Measurements from ENCODE around the gene STAG3. TPM values are rescaled to one million over a fixed set of nuclear protein-coding genes. Genes with fewer than 3 reads are reported as not detected.
"Not testable (repeated sequence)": the region's sequence is repeated elsewhere in the genome, so short reads cannot be mapped to it uniquely, and the experiment has no call there.

The STAG3 gene
- total RNA-seq, 2 donors from 2014 or later = 13.7 to 24.4 TPM

DNA sequence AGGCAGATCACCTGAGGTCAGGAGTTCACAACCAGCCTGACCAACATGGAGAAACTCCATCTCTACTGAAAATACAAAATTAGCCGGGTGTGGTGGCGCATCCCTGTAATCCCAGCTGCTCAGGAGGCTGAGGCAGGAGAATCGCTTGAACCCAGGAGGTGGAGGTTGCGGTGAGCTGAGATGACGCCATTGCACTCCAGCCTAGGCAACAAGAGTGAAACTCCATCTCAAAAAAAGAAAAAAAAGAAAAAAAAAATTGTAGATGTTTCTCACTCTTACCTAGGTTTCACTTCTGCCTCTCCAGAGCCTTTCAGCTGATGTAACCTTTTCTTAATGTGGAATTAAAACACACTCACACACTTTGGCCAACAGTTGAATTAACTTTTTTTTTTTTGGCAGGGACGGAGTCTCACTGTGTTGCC is 18.2 kb downstream of the STAG3 start:
- not testable (repeated sequence) for H3K27ac Mint-ChIP-seq; H3K4me3 Mint-ChIP-seq; H3K9me3 Mint-ChIP-seq; H3K36me3 Mint-ChIP-seq; DNase-seq (ENCODE audit: low spot score); H3K4me1 Mint-ChIP-seq (ENCODE audit: low read depth in 2 of 2); ATAC-seq; H3K27me3 Mint-ChIP-seq

DNA sequence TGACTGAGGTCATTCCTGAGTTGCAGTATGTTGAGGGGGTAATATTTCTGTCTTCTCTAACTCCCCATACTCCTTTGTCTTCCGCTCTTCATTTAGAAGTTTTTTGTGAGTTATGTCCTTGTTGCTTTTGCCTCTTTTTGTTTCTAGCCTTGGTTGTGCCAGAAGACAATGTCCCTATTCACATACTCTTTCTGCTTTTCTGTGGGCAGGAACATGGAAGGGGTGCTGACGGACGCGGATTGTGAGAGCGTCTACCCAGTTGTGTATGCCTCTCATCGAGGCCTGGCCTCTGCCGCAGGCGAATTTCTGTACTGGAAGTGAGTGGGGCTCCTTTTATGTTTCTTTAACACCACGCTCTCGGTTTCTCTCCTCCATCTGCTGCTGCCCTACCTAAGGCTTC is 20.5 kb downstream of the STAG3 start:
- Mint-ChIP-seq H3K4me1 (ENCODE audit: low read depth in 2 of 2) (no peaks in the 10 kb centered on the region), H3K4me3 (no peak overlapping the region), H3K27ac (peak overlapping the region in 1 of 2 donors; percentile 27), H3K36me3 (no peaks in the 10 kb centered on the region), H3K9me3 (no peaks in the 10 kb centered on the region), H3K27me3 (peaks cover 2 to 8% of the 10 kb centered on the region in 2 donors)
- DNase-seq (ENCODE audit: low spot score) (no peak), ATAC-seq (no peak)

DNA sequence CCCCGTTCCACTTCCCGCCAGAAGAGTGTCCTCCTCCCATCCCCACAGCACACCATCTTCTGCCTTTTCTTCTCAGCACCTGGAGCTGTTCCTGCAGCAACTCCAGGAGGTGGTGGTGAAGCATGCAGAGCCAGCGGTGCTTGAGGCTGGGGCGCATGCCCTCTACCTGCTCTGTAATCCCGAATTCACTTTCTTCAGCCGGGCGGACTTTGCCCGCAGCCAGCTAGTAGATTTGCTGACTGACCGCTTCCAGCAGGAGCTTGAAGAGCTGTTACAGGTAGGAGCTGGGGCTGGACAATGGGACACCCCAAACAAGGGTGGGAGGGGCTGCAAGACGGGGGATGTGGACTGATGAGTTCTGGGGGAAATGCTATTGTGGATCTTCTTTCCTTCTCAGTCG is 23.0 kb downstream of the STAG3 start:
- H3K36me3 Mint-ChIP-seq = no peaks in the 10 kb centered on the region
- no peak overlapping the region for H3K4me3 Mint-ChIP-seq
- DNase-seq (ENCODE audit: low spot score) (no peak), ATAC-seq (no peak)
- no peaks in the 10 kb centered on the region for H3K9me3 Mint-ChIP-seq
- peaks cover 2 to 8% of the 10 kb centered on the region in 2 donors for H3K27me3 Mint-ChIP-seq
- no peak overlapping the region for H3K27ac Mint-ChIP-seq
- no peaks in the 10 kb centered on the region for H3K4me1 Mint-ChIP-seq (ENCODE audit: low read depth in 2 of 2)

DNA sequence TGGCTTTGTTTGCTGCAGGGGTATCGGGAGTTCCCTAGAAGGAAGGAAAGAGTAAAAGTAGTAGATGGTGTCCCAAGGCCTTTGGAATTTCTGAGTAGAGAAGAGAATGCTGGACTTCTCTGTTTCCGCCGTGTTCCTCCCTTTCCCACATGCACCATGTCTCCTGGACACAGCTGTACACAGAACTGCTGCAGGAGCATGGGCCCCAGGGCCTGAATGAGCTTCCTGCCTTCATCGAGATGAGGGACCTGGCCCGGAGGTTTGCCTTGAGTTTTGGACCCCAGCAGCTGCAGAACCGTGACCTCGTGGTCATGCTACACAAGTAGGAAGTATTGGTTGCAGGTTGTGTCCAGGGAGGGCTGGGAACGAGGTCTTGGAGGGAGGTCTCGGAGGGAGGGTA is 26.7 kb downstream of the STAG3 start:
- H3K4me3 Mint-ChIP-seq = no peak overlapping the region
- DNase-seq (ENCODE audit: low spot score) (no peak), ATAC-seq (no peak)
- H3K4me1 Mint-ChIP-seq (ENCODE audit: low read depth in 2 of 2) = peaks cover 16 to 19% of the 10 kb centered on the region in 2 donors
- H3K36me3 Mint-ChIP-seq = peaks cover 6% of the 10 kb centered on the region
- peaks cover 4% of the 10 kb centered on the region for H3K9me3 Mint-ChIP-seq
- peak overlapping the region in 1 of 2 donors; percentile 50 for H3K27ac Mint-ChIP-seq
- no peaks in the 10 kb centered on the region for H3K27me3 Mint-ChIP-seq

DNA sequence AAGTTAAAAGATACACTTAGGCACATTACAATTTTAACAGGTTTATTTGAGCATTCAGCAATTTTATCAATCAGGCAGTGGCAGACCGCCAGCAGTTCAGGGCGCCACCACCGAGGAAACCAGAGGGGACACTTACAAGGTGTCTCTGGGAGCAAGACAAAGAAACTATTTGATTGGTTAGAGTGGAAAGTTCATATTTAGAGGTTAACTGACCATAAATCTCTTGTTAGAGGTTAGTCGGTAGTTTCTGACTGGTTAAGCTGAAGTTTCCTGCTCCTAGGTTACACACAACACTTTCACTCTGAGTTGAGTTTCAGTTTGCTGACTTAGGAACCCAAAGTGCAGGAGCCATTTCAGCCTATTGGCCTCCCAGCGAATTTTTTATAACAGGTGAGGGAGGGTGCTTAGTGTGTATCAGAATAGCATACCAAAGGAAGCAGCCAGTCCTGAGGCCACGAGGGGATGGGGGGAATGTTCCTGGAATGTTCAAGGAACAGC is 31.2 kb downstream of the STAG3 start:
- peaks cover 0 to 4% of the 10 kb centered on the region in 2 donors for H3K27me3 Mint-ChIP-seq
- DNase-seq (ENCODE audit: low spot score) (no peak), ATAC-seq (peak; percentile 88 to 89)
- H3K27ac Mint-ChIP-seq = peak overlapping the region; percentile 58 to 93
- peaks cover 40 to 42% of the 10 kb centered on the region in 2 donors for H3K4me1 Mint-ChIP-seq (ENCODE audit: low read depth in 2 of 2)
- H3K36me3 Mint-ChIP-seq = peaks cover 7% of the 10 kb centered on the region
- peaks cover 8% of the 10 kb centered on the region for H3K9me3 Mint-ChIP-seq
- peak overlapping the region; percentile 82 for H3K4me3 Mint-ChIP-seq

DNA sequence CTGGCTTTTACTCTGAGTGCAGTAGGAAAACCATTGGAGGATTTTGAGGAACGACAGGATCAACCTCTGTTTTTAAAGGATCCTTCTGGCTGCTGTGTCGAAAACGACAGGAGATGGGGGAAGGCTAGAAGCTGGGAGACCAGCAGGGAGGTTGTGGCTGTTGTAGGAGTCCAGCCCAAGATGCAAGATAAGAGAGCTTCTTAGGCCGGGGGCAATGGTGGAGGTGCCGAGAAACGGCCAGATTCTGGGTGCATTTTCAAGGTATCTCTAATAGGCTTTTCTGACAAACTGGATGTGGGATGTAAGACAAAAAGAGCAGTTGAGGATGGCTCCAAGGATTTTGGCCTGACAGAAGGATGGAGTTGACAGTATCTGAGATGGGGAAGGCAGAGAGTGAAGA is 31.8 kb downstream of the STAG3 start:
- H3K4me3 Mint-ChIP-seq = peak overlapping the region; percentile 82
- DNase-seq (ENCODE audit: low spot score) (no peak), ATAC-seq (no peak)
- H3K27ac Mint-ChIP-seq = peak overlapping the region; percentile 58 to 93
- H3K9me3 Mint-ChIP-seq = peaks cover 8% of the 10 kb centered on the region
- peaks cover 0 to 4% of the 10 kb centered on the region in 2 donors for H3K27me3 Mint-ChIP-seq
- H3K36me3 Mint-ChIP-seq = peaks cover 7% of the 10 kb centered on the region
- peaks cover 42 to 44% of the 10 kb centered on the region in 2 donors for H3K4me1 Mint-ChIP-seq (ENCODE audit: low read depth in 2 of 2)

DNA sequence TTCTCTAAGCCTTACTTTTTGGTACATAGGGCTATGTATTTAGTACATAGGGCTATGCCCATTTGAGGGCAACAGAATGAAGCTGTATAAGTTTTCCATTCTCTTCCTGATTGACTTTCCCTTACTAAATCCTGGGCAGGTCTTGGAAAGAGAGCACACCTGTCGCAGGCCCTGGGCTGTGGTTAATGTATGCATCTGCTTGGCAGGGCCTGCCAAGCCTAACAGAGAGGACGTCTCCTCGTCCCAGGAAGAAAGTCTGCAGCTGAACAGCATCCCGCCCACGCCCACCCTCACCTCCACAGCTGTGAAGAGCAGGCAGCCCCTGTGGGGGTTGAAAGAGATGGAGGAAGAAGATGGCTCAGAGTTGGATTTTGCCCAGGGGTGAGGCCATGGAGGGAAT is 33.1 kb downstream of the STAG3 start:
- DNase-seq (ENCODE audit: low spot score) = no peak
- Mint-ChIP-seq H3K27ac (peak overlapping the region; percentile 74 to 93), H3K27me3 (peaks cover 0 to 4% of the 10 kb centered on the region in 2 donors), H3K4me1 (ENCODE audit: low read depth in 2 of 2) (peaks cover 42 to 47% of the 10 kb centered on the region in 2 donors), H3K36me3 (peaks cover 7% of the 10 kb centered on the region), H3K9me3 (peaks cover 8% of the 10 kb centered on the region), H3K4me3 (peak overlapping the region; percentile 87)
- ATAC-seq = no peak

DNA sequence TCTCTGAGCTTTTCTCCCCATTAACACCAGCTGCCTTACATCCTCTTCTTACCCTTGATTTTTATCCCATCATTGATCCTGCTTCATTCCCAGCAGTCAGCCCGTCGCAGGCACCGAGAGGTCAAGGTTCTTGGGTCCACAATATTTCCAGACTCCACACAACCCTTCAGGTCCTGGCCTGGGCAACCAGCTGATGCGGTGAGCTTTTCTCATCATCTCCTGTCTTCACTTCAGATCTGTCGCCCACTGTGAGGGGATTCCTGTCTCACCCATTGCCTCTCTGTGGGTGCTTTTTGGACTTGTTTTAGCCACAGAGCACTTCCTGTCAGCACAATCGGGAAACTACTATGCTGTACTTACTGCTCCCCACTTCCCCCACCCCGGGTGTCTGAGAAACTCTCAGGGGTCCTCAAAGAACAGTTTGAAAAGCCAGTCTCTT is 33.6 kb downstream of the STAG3 start:
- DNase-seq (ENCODE audit: low spot score) = peak; percentile 86
- H3K4me1 Mint-ChIP-seq (ENCODE audit: low read depth in 2 of 2) = peaks cover 42 to 47% of the 10 kb centered on the region in 2 donors
- H3K27me3 Mint-ChIP-seq = peaks cover 0 to 4% of the 10 kb centered on the region in 2 donors
- ATAC-seq = peak; percentile 82 to 86
- H3K36me3 Mint-ChIP-seq = peaks cover 7% of the 10 kb centered on the region
- peak overlapping the region; percentile 74 to 93 for H3K27ac Mint-ChIP-seq
- peak overlapping the region; percentile 87 for H3K4me3 Mint-ChIP-seq
- H3K9me3 Mint-ChIP-seq = peaks cover 8% of the 10 kb centered on the region

DNA sequence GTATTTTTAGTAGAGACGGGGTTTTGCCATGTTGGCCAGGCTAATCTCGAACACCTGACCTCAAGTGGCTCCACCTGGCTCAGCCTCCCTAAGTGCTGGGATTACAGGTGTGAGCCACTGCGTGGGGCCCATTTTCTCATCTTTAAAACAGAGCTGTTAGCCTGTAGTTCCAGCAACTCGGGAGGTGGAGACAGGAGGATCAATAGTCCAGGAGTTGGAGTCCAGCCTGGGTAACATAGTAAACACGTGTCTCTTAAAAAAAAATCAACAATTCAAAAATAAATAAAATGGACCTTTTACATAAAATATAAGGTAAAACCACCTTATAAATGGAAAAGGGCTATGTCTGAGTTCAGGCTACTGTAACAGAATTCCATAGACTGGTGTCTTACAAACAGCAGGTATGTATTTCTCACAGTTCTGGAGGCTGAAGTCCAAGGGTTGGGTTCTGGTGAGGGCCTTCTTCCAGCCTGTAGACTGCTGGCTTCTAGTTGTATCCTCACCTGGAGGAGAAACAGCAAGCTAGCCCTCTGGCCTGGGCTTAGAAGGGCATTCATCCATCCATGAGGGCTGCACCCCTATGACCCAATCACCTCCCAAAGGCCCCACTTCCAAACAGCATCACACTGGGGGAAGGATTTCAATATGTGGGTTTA is 35.0 kb downstream of the STAG3 start:
- H3K36me3 Mint-ChIP-seq = peaks cover 7% of the 10 kb centered on the region
- no peak overlapping the region for H3K4me3 Mint-ChIP-seq
- H3K9me3 Mint-ChIP-seq = peaks cover 8% of the 10 kb centered on the region
- no peak for DNase-seq (ENCODE audit: low spot score)
- peak overlapping the region in 1 of 2 donors; percentile 93 for H3K27ac Mint-ChIP-seq
- peaks cover 49% of the 10 kb centered on the region in 2 donors for H3K4me1 Mint-ChIP-seq (ENCODE audit: low read depth in 2 of 2)
- H3K27me3 Mint-ChIP-seq = peaks cover 0 to 4% of the 10 kb centered on the region in 2 donors
- no peak for ATAC-seq

DNA sequence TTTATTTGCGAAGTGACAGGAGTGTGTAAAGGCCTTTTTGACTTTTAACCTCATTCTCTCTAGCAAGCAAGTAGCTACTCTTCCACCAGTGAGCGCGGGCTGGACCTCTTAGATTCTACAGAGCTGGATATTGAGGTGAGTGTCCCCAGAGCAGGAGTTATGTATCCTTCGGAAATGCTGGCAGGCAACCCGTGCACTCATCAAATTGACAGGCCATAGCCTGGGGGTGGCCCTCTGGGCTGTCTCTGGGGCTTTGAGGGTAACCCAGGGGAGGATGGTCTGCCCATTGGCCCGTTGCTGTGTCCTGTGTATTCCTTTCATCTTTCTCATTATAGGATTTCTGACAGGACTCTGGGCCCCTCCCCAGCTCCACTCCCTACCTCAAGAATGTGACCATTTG is 36.0 kb downstream of the STAG3 start:
- H3K36me3 Mint-ChIP-seq = peaks cover 7% of the 10 kb centered on the region
- no peak overlapping the region for H3K4me3 Mint-ChIP-seq

DNA sequence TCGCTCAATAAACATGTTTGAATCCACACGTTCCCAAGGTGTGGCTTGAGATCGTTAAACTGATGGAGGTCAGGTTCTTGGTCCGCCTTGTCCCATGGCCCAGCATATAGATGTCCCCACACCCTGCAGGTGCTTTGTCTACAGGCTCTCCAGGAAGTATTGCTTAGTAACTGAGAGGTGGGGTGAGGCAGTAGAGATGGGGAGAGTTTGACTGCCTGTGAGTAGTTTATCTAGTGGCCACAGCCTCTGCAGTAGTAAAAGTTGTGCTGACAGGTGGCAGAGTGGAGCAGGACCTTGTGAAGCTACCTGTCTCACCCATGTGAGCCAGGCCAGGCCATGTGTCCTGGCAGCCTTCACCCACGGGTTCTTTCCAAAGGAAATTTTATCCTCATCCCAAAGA is 36.6 kb downstream of the STAG3 start:
- not testable (repeated sequence) for H3K27me3 Mint-ChIP-seq; H3K4me3 Mint-ChIP-seq; DNase-seq (ENCODE audit: low spot score); ATAC-seq; H3K9me3 Mint-ChIP-seq; H3K36me3 Mint-ChIP-seq
- H3K4me1 Mint-ChIP-seq (ENCODE audit: low read depth in 2 of 2) = peaks cover 45% of the 10 kb centered on the region in 2 donors
- H3K27ac Mint-ChIP-seq = peak overlapping the region in 1 of 2 donors; percentile 46

More for the DNA sequence above, 36.0 kb downstream of the STAG3 start:
- Mint-ChIP-seq H3K9me3 (peaks cover 8% of the 10 kb centered on the region), H3K4me1 (ENCODE audit: low read depth in 2 of 2) (peaks cover 45 to 46% of the 10 kb centered on the region in 2 donors), H3K27me3 (peaks cover 0 to 4% of the 10 kb centered on the region in 2 donors), H3K27ac (no peak overlapping the region)
- ATAC-seq = no peak
- DNase-seq (ENCODE audit: low spot score) = no peak

DNA sequence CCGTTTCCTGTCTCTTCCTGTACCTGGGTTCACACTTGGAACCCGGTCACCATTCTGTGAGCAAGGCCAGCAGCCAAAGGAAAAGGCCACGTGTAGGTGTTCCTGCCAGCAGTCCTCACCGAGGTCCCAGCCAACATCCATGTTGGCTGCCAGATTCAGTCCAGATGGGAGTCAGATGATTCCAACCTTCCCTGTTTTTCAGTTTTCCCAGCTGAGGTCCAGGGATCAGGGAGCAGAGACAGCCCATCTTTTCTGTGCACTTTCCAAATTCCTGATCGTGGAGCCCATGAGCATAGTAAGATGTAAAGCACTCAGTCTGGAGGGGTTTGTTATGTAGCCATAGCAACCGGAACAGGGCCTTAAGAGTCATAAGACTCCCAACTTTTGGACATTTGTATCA is 38.2 kb downstream of the STAG3 start:
- Mint-ChIP-seq H3K4me1 (ENCODE audit: low read depth in 2 of 2) (peaks cover 35 to 38% of the 10 kb centered on the region in 2 donors), H3K4me3 (no peak overlapping the region), H3K9me3 (no peaks in the 10 kb centered on the region), H3K27me3 (no peaks in the 10 kb centered on the region), H3K36me3 (no peaks in the 10 kb centered on the region), H3K27ac (peak overlapping the region in 1 of 2 donors; percentile 46)
- DNase-seq (ENCODE audit: low spot score) (no peak), ATAC-seq (no peak)

DNA sequence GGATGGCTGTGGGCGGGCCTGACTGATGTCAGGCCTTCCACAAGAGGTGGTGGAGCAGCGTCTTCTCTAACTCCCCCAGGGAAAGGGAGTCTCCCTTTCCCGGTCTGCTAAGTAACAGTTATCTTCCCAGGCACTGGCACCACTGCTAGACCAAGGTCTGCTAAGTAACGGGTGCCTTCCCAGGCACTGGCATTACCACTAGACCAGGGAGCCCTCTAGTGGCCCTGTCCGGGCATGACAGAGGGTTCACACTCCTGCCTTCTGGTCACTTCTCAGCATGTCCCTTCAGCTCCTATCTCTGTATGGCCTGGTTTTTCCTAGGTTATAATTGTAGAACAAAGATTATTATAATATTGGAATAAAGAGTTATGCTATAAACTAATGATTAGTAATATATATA is 40.2 kb downstream of the STAG3 start:
- H3K36me3 Mint-ChIP-seq, H3K27me3 Mint-ChIP-seq, H3K9me3 Mint-ChIP-seq: not testable (repeated sequence)
- DNase-seq (ENCODE audit: low spot score) (peak; percentile 87), ATAC-seq (peak in 1 of 2 donors; percentile 17)
- Mint-ChIP-seq H3K4me3 (peak overlapping the region; percentile 85), H3K4me1 (ENCODE audit: low read depth in 2 of 2) (peaks cover 37 to 46% of the 10 kb centered on the region in 2 donors), H3K27ac (peak overlapping the region; percentile 98 to 99)

DNA sequence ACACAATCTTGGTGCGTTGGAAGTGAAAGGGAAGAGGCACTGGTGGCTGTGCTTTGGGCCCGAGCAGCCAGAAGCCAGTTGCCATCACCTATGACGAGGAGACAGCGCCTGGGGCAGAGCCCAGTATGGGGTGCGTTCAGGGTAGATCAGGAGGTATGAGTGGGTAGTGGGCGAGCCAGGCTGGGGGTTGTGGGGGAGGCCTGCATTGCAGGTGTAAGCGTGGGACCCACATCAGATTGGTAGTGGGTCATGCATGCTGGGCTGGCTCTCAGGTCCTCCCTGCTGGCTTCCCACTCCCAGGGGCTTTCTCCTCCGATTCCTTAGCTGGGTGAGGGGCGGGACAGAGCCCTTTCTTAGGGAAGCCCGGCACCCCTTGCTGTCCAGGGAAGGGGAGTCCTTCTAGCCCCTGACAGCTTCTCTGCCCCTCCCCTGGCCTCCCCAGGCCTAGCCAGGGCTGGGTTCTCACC is 41.6 kb downstream of the STAG3 start:
- no peaks in the 10 kb centered on the region for H3K27me3 Mint-ChIP-seq
- H3K4me3 Mint-ChIP-seq = peak overlapping the region; percentile 96
- H3K36me3 Mint-ChIP-seq = no peaks in the 10 kb centered on the region
- H3K9me3 Mint-ChIP-seq = no peaks in the 10 kb centered on the region
- DNase-seq (ENCODE audit: low spot score) (no peak), ATAC-seq (no peak)
- H3K4me1 Mint-ChIP-seq (ENCODE audit: low read depth in 2 of 2) = peaks cover 46 to 55% of the 10 kb centered on the region in 2 donors
- H3K27ac Mint-ChIP-seq = peak overlapping the region; percentile 98 to 99

All from natural killer cell treated with Interleukin-12 subunit alpha and Interleukin-12 subunit beta and Interleukin-15 and Interleukin-18, amount 100 ng/mL, for 72 hours (primary cell).